Measurements from ENCODE around the gene FGFBP3.
A peak's percentile ranks its signal among the peaks of the same experiment; 100 is the strongest.

The FGFBP3 gene

DNA sequence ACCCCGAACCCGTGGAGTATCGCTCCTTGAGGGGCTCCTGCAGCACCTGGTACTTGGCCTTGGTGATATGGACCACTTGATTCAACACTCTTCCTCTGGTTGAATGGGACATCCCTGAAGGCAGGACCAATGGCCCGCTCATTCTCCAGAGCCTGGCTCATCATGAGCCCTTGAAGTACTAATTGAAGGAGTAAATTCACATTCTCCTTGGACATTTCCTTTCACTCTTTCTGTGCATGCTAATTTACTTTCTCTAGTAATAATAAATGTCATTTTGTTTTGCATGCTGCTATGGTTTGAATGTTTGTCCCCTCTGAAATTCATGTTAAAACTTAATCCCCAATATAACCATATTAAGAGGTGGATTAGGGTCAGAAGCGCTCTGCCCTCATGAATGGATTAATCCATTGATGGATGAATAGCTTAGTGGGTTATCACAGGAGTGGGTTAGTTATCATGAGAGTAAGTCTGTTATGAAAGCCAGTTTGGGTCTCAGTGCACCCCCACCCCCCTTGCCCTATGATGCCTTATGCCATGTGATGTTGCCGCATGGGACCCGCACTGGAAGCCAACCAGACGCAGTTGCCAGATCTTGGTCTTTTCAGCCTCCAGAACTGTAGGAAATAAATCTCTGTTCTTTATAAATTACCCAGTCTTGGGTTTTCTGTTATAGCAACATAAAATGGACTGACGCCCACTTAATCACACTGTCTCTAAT lies 23.8 kb downstream of the FGFBP3 start:
- no peak for DNase-seq (ENCODE audit: low read depth)
- TF ChIP-seq MYC (IDR thresholded peaks at IDR 0.05; ENCODE audit: low read depth, low read length), result no peak
- TF ChIP-seq, protein P1, sequence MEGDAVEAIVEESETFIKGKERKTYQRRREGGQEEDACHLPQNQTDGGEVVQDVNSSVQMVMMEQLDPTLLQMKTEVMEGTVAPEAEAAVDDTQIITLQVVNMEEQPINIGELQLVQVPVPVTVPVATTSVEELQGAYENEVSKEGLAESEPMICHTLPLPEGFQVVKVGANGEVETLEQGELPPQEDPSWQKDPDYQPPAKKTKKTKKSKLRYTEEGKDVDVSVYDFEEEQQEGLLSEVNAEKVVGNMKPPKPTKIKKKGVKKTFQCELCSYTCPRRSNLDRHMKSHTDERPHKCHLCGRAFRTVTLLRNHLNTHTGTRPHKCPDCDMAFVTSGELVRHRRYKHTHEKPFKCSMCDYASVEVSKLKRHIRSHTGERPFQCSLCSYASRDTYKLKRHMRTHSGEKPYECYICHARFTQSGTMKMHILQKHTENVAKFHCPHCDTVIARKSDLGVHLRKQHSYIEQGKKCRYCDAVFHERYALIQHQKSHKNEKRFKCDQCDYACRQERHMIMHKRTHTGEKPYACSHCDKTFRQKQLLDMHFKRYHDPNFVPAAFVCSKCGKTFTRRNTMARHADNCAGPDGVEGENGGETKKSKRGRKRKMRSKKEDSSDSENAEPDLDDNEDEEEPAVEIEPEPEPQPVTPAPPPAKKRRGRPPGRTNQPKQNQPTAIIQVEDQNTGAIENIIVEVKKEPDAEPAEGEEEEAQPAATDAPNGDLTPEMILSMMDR (IDR thresholded peaks at IDR 0.05; ENCODE audit: low read depth, low read length), result no peak
- TF ChIP-seq POLR2A (IDR thresholded peaks at IDR 0.05; ENCODE audit: extremely low read depth, insufficient read length), result no peak
- TF ChIP-seq, protein P2, sequence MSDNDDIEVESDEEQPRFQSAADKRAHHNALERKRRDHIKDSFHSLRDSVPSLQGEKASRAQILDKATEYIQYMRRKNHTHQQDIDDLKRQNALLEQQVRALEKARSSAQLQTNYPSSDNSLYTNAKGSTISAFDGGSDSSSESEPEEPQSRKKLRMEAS (IDR thresholded peaks at IDR 0.05; ENCODE audit: low read depth, low read length), result no peak
- H3K4me3 ChIP-seq (ENCODE audit: low read depth, low read length), result no peak overlapping the region

- no peak for DNase-seq (ENCODE audit: low read depth)
- TF ChIP-seq, protein P1 (IDR thresholded peaks at IDR 0.05; ENCODE audit: low read depth, low read length), result no peak
- H3K4me3 ChIP-seq (ENCODE audit: low read depth, low read length), result no peak overlapping the region
Observed at GRCh38 chr10:91884536-91884935, 24.8 kb downstream of the FGFBP3 start.

- no peak for DNase-seq (ENCODE audit: low read depth)
- TF ChIP-seq, protein P1 (IDR thresholded peaks at IDR 0.05; ENCODE audit: low read depth, low read length), result no peak
- no peak for TF ChIP-seq POLR2A (IDR thresholded peaks at IDR 0.05; ENCODE audit: extremely low read depth, insufficient read length)
- TF ChIP-seq MYC (IDR thresholded peaks at IDR 0.05; ENCODE audit: low read depth, low read length), result no peak
- TF ChIP-seq, protein P2 (IDR thresholded peaks at IDR 0.05; ENCODE audit: low read depth, low read length), result no peak
- H3K4me3 ChIP-seq (ENCODE audit: low read depth, low read length), result no peak overlapping the region
Observed at GRCh38 chr10:91883549-91884444, 25.5 kb downstream of the FGFBP3 start.

DNA sequence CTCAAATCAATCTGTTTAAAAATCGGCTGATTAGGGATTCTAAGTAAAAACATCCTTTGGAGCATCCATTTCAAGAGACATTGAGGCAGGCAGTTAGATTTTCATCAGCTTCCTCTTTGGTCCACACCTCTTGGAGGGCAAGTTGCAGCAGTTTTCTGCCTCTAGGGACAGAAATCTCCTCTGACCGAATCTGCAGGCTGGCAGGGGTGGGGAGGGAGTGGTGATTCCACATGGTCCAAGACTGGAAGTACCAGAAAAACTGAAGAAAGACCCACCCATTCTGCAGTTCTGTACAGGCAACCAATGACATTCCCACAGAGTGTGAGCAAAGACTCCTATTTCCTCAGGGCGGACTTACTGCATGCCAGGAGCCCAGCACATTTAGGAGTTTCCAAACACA lies 29.0 kb downstream of the FGFBP3 start:
- no peak overlapping the region for H3K4me3 ChIP-seq (ENCODE audit: low read depth, low read length)
- TF ChIP-seq, protein P1 (IDR thresholded peaks at IDR 0.05; ENCODE audit: low read depth, low read length), result no peak
- TF ChIP-seq MYC (IDR thresholded peaks at IDR 0.05; ENCODE audit: low read depth, low read length), result 0 out of 2 replicates have a peak, but pooled peaks have one; percentile 11
- peak; percentile 41 for DNase-seq (ENCODE audit: low read depth)

GRCh38 chr10:91879515-91880170 lies 29.6 kb downstream of the FGFBP3 start:
- DNase-seq (ENCODE audit: low read depth), result no peak
- TF ChIP-seq, protein P2 (IDR thresholded peaks at IDR 0.05; ENCODE audit: low read depth, low read length), result no peak
- TF ChIP-seq, protein P1 (IDR thresholded peaks at IDR 0.05; ENCODE audit: low read depth, low read length), result no peak
- TF ChIP-seq MYC (IDR thresholded peaks at IDR 0.05; ENCODE audit: low read depth, low read length) (no peak), POLR2A (IDR thresholded peaks at IDR 0.05; ENCODE audit: extremely low read depth, insufficient read length) (no peak)
- no peak overlapping the region for H3K4me3 ChIP-seq (ENCODE audit: low read depth, low read length)
